ENCODE results near the gene MRPL21. TPM values are rescaled to one million over a fixed set of nuclear protein-coding genes. Genes with fewer than 3 reads are reported as not detected.

The MRPL21 gene
- 39.9 and 50.4 TPM in 2 replicates for total RNA-seq
- polyA plus RNA-seq (2012), result 59.6 TPM

- DNase-seq (ENCODE audit: low read depth), result peak; percentile 87
Observed at GRCh38 chr11:68903288-68904247, at the start of gene MRPL21, which contains the start of gene IGHMBP2. MRPL21 (minus strand) TSS chr11:68903832; CDS start chr11:68903810, 22 bp downstream. IGHMBP2 (plus strand) TSS chr11:68903891; CDS start chr11:68903953, 62 bp downstream.

GRCh38 chr11:68950762-68951161 lies 47.1 kb upstream of the MRPL21 start:
- no peak for DNase-seq (ENCODE audit: low read depth)

- DNase-seq (ENCODE audit: low read depth), result no peak
Observed at GRCh38 chr11:68950270-68950669, 46.6 kb upstream of the MRPL21 start.

DNA sequence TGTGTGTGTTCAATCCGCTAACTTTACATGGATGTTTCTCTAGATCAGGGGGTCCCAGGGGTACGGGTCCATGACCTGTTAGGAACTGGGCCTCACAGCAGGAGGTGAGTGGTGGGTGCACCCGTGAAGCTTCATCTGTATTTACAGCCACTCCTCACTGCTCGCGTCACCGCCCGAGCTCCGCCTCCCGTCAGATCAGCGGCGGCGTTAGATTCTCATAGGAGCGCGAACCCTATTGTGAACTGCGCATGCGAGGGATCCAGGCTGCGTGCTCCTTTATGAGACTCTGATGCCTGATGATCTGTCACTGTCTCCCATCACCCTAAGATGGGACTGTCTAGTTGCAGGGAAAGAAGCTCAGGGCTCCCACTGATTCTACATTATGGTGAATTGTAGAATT lies 45.3 kb upstream of the MRPL21 start:
- DNase-seq (ENCODE audit: low read depth), result no peak

DNA sequence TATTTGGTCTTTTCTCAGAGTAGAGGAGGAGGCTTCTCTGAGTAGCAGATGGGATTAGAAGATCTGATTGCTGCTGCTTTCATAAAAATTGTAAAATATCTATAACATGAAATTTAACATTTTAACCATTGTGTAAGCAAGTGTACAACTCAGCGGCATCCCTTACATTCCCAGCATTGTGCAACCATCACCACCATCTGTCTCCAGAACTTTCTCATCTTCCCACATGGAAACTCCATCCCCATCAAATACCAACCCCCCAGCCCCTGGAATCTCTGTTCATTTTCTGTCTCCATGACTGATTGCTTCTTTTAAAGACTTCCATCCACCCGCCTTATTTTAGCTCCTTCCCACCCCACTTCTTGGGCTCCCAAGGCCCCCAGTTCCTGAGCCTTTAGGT lies 44.9 kb upstream of the MRPL21 start:
- DNase-seq (ENCODE audit: low read depth), result no peak

- no peak for DNase-seq (ENCODE audit: low read depth)
Observed at GRCh38 chr11:68947151-68947550, 43.5 kb upstream of the MRPL21 start.

DNA sequence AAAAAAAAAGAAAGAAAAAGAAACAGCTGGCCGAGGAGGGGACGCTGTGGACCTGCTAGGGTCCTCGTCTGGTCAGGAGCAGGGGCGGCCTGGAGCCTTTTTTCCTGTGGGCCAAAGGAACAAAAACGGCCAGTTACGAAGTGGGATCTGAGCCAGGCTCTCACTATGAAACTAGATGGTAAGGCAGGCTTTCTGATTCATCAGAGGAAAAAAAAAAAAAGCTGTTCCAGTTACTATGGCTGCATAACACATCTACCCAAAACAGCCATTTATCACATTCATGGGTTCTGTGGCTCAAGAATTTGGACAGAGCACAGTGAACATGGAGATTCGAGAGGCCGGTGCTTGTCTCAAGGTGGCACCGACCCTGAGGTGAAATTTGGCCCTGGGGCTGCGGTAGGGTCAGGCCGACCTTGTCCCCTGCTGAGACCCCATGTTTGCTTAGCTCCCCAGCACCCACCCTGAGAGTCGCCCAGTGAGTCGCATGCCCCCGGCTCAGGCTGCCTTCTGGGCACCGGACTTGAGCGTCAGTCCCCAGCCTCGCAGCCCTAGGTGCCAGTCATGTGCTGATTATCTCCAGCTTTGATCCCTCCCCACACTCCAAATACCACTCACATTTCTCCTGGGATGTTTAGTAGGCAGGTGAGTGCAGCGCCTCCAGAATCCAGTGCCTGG lies 42.9 kb upstream of the MRPL21 start:
- DNase-seq (ENCODE audit: low read depth), result peak; percentile 65

- no peak for DNase-seq (ENCODE audit: low read depth)
Observed at GRCh38 chr11:68942751-68943271, 39.2 kb upstream of the MRPL21 start.

- DNase-seq (ENCODE audit: low read depth), result no peak
Observed at GRCh38 chr11:68942095-68942620, 38.5 kb upstream of the MRPL21 start.

DNA sequence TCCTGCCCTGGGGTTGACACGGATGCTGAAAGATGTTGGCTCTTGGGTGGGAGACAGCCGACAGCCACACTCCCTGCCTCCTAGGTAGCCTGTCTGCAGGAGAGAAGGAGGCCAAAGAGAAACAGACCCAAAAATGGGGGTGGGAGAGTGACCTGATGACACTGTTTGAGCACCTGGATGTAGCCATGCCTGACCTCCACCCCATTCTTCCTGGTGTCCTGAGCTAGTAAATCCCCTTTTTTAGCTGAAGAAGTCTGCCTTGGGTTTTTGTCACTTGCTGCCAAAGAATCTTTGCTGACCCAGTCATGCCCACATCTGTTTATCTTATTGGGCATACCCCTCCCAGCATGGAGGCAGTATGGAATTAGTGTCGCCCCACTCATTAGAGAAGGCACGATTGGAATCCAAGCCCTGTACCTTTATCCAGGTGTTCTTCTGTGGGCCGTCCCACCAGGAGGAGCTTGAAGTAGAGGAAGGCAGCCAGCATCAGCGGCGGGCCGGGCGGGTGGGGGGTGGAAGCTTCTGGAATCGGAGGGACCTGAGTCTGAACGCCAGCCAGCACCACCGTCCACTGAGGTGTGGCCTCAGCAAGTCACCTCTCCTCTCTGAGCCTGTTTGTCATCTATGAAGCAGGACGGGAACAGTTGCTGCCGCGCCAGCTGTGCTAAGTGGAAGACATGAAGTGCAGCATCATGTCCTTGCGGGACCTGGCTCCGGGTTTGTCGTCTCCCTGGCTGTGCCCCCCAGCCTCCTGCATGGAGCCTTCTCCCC lies 37.9 kb upstream of the MRPL21 start:
- DNase-seq (ENCODE audit: low read depth), result no peak

DNA sequence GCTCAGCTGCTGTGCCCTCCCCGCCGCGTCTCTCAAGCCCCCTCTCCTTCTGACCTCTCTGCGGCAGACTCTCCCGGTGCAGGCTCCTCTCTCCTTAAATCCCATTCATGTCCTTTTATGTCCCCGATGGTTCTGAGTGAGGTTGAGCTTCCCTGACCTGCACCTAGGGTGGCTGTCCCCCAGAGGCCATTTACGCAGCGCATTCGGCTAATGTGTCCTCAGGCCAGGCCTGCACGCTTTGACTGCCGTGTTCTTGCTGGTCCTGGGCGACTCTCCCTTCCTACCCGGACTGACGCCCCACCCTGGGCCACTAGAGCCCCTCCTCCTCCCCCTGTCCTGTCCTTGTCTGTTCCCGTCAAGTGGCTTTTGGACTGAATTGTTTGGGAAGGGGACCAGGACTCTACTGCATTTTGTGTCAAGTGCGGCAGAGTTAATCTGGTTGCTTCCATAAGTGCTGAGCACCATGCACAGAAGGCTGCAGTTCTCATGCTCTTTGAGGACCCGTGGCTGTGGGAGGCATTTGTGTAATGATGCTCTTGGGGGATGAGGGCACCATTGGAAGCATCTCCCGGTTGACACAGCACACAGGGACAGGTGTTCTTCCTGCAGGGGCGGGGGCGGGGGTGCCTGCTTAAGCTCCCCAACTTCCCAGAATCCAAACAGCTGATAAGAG lies 37.2 kb upstream of the MRPL21 start:
- DNase-seq (ENCODE audit: low read depth), result no peak

- no peak for DNase-seq (ENCODE audit: low read depth)
Observed at GRCh38 chr11:68939583-68940555, 36.2 kb upstream of the MRPL21 start.

- no peak for DNase-seq (ENCODE audit: low read depth)
Observed at GRCh38 chr11:68938816-68939582, 35.4 kb upstream of the MRPL21 start.

DNA sequence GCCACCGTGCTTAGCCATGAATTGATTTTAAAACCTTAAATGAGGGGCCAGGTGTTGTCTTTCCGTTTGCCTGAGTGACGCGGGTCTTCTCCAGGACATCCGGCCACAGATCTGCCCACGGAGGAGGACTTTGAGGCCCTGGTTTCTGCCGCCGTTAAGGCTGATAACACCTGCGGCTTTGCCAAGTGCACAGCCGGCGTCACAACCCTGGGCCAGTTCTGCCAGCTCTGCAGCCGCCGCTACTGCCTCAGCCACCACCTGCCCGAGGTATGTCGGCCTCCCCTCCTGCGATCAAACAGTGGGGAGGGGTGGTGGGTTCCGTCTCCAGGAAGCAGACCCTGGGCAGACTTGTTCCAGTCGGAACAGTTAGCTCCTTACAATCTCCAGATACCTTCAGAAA lies 34.5 kb upstream of the MRPL21 start:
- DNase-seq (ENCODE audit: low read depth), result no peak

DNA sequence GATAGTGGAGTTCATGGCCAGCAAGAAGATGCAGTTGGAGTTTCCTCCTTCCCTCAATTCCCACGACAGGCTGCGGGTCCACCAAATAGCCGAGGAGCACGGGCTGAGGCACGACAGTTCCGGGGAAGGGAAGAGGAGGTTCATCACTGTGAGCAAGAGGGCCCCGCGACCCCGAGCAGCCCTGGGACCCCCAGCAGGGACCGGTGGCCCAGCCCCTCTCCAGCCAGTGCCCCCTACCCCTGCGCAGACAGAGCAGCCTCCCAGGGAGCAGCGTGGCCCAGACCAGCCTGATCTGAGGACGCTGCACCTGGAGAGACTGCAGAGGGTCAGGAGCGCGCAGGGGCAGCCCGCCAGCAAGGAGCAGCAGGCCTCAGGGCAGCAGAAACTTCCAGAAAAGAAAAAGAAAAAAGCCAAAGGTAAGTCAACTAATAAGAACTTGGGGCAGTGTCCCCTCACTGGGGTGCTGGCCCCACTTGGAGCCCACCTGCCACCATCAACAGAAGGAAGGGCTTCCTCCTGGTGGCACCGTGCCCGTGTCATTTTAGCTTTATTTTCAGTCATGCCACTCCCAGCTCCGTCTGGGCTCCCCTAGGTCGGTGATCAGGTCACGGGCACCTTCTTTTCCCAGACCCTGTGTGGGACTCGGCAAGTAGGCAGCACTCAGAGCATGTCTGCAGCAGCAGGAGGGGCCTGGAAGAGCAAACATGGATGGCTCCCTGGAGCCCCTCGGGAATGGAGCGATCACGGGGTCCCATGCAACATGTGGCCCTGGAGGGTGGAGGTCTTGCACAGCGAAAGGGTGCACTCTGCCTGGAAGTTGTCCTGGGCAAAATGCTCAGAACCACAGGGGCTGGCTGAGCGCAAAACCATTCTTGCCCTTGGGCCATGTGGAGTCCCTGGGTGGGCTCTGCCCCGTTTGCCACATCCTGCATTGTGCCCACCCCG lies 33.3 kb upstream of the MRPL21 start:
- DNase-seq (ENCODE audit: low read depth), result no peak

- DNase-seq (ENCODE audit: low read depth), result no peak
Observed at GRCh38 chr11:68936358-68936636, 32.7 kb upstream of the MRPL21 start.

All from myocyte (in vitro differentiated cells).